GM12891 (cell line): ENCODE results near the gene GOLPH3.
"Not testable (repeated sequence)": the region's sequence is repeated elsewhere in the genome, so short reads cannot be mapped to it uniquely, and the experiment has no call there.

ENCODE experiments used
- DNase-seq: peaks from one replicate; pipeline ENCODE4 v3.0.0; 2011; ENCODE audit warnings: low spot score; ENCODE audit not compliant: insufficient read length
- FAIRE-seq: peaks from 2 replicates; lab custom pipeline; 2011; peaks lifted over from hg19 to GRCh38; lab: Jason Lieb, UNC
- PAX5 ChIP-seq: IDR thresholded peaks from 2 replicates; pipeline ENCODE4 v1.6.1; 2011; ENCODE audit warnings: low read length, moderate library complexity, mild to moderate bottlenecking; ENCODE audit not compliant: insufficient read depth, severe bottlenecking
- POLR2A ChIP-seq: IDR thresholded peaks from 2 replicates; pipeline ENCODE4 v1.6.1; 2011; ENCODE audit warnings: low read depth, low read length, control low read depth
- POLR2AphosphoS5 ChIP-seq: IDR thresholded peaks from 2 replicates; pipeline ENCODE4 v1.6.1; 2011; ENCODE audit warnings: low read depth, low read length, control low read depth
- POU2F2 ChIP-seq: IDR thresholded peaks from 2 replicates; pipeline ENCODE4 v1.6.1; 2011; ENCODE audit warnings: low read depth, mild to moderate bottlenecking, control low read depth, low read length, moderate library complexity
- SPI1 ChIP-seq: IDR thresholded peaks from 2 replicates; pipeline ENCODE4 v1.6.1; 2011; ENCODE audit warnings: low read depth, low read length, control low read depth
- TAF1 ChIP-seq: IDR thresholded peaks from 2 replicates; pipeline ENCODE4 v1.6.1; 2011; ENCODE audit warnings: low read depth, low read length, control low read depth

The GOLPH3 gene

DNA sequence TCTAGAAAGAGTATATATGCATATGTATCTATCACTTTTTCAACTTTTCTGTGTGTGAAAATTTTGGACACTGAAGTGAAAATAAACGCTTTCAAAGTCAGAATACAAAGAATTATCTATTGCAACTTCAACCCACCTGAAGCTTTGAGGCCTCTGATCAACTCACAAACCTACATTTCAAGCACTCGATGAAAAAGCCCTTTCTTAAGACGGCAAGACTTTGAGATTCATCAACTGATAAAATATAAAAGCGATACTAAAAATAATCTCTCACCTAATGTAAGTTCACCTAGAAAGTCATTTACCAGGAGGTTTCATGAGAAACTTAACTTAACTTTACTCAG is 1.2 kb downstream of the GOLPH3 start:
- DNase-seq (no peak), FAIRE-seq (no peak)
- TF ChIP-seq POLR2A (no peak), POU2F2 (no peak), POLR2AphosphoS5 (no peak), PAX5 (no peak), SPI1 (no peak), TAF1 (no peak)

DNA sequence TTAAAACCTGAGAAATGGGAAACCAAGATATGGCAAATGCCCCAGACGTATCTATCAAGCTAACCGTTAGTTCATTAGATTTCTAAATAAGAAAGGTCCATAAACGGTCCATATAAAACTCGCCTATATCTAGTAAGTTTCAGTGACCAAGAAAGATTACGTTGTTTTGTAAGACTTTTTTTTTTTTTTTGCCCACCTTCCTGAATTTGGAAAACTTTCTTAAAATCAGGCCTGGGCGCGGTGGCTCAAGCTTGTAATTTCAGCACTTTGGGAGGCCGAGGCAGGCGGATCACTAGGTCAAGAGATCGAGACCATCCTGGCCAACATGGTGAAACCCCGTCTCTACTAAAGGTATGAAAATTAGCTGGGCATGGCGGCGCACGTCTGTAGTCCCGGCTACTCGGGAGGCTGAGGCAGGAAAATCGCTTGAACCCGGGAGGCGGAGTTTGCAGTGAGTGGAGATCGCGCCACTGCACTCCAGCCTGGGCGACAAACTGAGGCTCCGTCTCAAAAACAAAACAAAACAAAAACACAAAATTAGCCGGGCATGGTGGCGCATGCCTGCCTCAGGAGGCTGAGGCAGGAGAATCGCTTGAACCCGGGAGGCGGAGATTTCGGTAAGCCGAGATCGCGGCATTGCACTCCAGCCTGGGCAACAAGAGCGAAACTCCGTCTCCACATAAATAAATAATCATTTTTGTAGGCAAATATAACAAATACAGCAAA is 1.8 kb downstream of the GOLPH3 start:
- not testable (repeated sequence) for FAIRE-seq, DNase-seq

DNA sequence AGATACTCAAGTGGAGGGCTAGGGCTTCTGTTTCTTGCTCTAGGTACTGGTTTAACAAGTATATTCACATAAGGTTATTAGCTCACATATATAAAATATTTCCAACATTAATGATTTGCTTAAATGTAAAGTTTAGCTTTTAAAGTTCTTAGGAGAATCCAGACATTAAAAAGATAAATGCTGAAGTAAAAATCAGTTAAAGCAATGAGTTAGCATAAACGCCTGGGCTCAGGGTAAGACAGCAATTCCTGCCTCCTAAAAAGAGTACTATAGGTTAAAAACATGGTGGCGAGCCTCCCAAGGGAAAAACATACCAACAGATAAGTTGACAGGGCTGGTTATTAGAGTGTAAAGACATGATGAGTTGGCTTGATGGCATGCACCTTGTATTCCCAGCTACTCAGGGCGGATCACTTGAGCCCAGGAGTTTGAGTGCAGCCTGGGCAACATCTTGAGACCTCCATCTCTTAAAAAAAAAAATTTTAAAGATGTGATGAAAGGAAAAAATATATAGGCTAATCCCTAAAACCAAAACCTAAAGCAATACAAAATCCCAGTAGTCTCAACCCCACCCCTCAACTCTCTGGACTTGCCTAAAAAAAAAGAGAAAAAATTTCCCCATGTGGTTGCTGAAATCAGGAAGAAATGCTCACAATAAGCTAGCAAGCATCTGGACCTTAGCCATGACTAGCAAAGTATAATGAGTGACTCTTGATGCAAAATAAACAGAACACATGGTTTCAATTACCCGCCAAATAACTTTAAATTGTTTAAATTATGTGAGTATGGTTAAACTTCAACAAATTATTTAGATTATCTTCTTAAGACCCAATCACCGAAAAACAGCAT is 3.6 kb downstream of the GOLPH3 start:
- DNase-seq (no peak), FAIRE-seq (no peak)
- TF ChIP-seq POLR2AphosphoS5 (no peak), TAF1 (no peak), SPI1 (no peak), PAX5 (no peak), POLR2A (no peak), POU2F2 (no peak)

DNA sequence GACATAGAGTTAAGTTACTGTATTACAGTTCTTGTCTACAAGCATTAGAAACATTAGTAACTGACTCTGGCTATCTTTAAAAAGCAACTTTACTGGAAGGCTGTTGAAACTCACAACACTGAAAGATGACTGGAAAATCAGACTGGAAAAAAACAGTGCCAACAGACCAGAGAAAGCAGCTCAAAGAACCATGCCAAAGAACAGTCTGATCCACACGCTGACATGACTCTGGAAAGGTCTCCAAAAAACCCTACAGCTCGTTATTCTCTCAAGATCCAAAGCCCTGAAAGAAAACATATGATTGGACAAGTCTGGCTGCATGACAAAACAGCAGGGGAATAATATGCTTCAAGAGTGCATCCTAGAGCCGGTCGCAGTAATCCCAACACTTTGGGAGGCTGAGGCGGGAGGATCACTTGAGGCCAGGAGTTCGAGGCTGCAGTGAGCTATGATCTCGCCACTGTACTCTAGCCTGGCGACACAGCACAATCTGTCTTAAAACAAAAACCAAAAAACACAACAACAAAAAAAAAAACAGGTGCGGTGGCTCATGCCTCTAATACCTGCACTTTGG is 5.6 kb downstream of the GOLPH3 start:
- FAIRE-seq: no peak
- DNase-seq: no peak
- TF ChIP-seq TAF1: no peak
- TF ChIP-seq POU2F2: no peak
- TF ChIP-seq SPI1: no peak
- no peak for TF ChIP-seq POLR2AphosphoS5
- no peak for TF ChIP-seq POLR2A
- TF ChIP-seq PAX5: no peak

DNA sequence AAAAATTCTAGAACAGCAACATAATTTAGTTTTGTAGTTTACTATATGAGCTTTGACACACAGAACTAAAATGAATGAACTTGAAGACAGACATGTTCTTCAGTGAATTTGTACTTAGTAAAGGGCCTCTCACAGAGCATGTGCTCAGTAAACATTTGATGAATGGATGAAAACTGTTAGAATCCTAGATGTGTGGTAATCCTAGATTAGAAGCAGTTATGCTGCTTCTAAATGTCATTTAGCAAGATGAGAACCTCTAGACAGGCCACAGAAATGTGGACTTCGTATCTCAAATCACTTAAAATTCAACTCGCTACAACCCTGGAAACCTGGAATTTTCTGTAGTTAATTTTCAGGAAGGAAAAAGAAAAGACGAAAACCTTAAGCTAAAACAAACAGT is 8.5 kb downstream of the GOLPH3 start:
- no peak for TF ChIP-seq SPI1
- no peak for TF ChIP-seq POLR2AphosphoS5
- TF ChIP-seq PAX5: no peak
- TF ChIP-seq POU2F2: no peak
- no peak for TF ChIP-seq POLR2A
- no peak for TF ChIP-seq TAF1
- FAIRE-seq (no peak), DNase-seq (no peak)

DNA sequence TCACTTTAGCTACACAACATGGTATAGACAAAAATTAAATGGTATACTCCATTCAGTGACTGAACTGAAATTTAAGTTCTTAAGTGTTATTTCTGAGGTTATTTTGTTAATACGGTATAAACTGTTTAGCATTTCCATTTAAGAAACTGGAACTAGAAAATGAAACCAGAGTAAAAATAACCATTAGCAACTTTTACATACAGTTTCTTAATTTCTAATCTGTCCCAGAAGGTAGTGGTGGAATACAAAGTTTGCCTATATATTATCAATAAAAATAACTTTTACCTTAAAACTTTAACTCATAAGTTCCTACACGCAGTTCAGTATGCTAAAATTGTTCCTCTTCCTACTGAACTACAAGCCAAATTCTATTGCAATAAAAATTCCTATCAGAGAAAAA is 10.3 kb downstream of the GOLPH3 start:
- no peak for DNase-seq
- TF ChIP-seq POLR2A: no peak
- no peak for TF ChIP-seq SPI1
- no peak for TF ChIP-seq POU2F2
- no peak for TF ChIP-seq TAF1
- TF ChIP-seq POLR2AphosphoS5: no peak
- TF ChIP-seq PAX5: no peak
- FAIRE-seq: no peak

DNA sequence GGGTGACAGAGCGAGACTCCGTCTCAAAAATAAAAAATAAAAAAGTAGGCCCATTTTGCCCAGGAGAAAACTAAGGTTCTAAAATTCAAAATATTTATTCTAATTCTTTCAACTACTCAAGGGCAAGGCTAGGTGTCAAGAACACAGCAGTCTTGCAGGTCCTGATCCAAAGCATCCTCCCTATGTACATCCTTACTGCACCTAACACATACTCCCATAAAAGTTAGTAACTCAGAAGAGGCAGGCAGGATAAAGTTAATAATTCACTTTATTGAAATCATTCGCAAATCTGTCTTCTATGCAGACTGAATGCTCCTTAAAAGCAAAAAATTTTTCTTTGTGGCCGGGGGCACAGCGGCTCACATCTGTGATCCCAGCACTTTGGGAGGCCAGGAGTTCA is 11.1 kb downstream of the GOLPH3 start:
- DNase-seq (no peak), FAIRE-seq (no peak)
- TF ChIP-seq PAX5: no peak
- TF ChIP-seq TAF1: no peak
- TF ChIP-seq POLR2AphosphoS5: no peak
- no peak for TF ChIP-seq POLR2A
- TF ChIP-seq POU2F2: no peak
- TF ChIP-seq SPI1: no peak

DNA sequence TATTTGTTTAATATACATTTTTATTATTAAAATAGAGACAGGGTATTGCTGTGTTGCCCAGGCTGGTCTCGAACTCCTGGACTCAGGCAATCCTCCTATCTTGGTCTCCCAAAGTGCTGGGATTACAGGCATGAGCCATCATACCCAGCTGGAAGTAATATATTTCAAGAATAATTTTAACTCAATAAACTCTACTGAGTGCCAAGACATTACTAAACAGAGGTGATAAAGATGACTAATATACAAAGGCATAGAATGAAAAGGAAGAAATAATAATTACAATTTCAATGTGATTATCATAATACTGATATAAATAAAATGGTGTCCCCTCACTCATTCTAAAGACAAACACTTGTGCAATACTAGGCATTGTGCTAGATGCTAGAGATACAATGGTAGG is 13.9 kb downstream of the GOLPH3 start:
- DNase-seq (no peak), FAIRE-seq (no peak)
- TF ChIP-seq POLR2AphosphoS5 (no peak), POU2F2 (no peak), POLR2A (no peak), SPI1 (no peak), TAF1 (no peak), PAX5 (no peak)

DNA sequence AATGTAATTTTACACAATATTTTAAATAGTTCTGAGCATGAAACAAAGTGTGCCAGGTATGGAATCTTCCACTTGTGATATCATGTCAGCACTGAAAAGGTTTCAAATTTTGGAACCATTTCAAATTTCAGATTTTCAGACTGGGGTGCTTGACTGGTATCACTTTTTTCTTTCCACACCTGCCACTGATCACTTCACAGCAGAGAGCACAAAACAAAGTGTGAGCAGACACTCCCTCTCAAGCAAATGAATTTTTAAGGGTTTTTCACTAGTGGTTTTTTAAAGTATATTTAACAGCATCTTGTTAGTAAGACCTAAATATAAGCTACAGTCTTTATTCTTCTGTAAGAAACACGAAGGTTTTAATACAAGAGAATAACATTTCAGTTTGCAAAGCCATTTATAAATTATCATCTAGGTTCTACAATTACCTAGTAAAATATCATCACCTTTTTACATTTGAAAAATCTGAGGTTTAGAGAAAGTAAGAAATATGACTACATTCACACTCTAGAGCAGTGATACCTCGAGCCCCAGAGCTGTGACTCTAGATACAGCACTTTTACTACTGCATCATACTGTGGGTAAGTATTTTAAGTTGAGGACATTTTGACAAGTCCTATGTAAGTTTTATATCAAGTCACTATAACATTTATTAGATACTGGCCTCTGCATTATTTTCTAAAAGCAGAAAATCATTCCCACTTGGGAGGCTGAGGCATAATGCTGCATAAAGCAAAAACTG is 14.6 kb downstream of the GOLPH3 start:
- no peak for FAIRE-seq
- no peak for DNase-seq
- TF ChIP-seq POLR2AphosphoS5 (no peak), PAX5 (no peak), SPI1 (no peak), TAF1 (no peak), POLR2A (no peak), POU2F2 (no peak)

DNA sequence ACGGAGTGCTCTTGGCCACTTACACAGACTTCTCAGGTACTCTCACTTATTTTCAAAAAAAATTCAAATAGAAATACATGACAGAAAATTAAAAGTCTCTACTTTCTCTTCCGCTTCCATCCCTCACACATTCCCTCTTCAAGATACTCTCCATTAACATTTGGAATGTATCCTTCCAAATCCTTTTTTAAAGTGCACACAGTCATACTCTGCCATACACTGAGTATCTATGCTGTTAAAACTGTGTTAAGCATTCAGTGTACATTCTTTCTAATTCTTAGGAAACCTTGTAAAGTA is 15.5 kb downstream of the GOLPH3 start:
- no peak for DNase-seq
- TF ChIP-seq TAF1 (no peak), PAX5 (no peak), POLR2A (no peak), POU2F2 (no peak), SPI1 (no peak), POLR2AphosphoS5 (no peak)
- no peak for FAIRE-seq
